HL-60 (cell line): ENCODE measurements around the gene NPW.

Experiments used
- CTCF ChIP-seq: IDR thresholded peaks from one replicate; pipeline ENCODE4 v1.5.1; 2011; ENCODE audit warnings: low read length, control low read depth, inconsistent platforms; ENCODE audit not compliant: insufficient read depth
- GABPA ChIP-seq: IDR thresholded peaks from 2 replicates; pipeline ENCODE4 v1.6.1; 2012; ENCODE audit warnings: low read depth
- POLR2AphosphoS5 ChIP-seq: IDR thresholded peaks from 2 replicates; pipeline ENCODE4 v1.6.1; 2012; ENCODE audit warnings: low read depth
- REST ChIP-seq: IDR thresholded peaks from 2 replicates; pipeline ENCODE4 v1.6.1; 2012; ENCODE audit warnings: low read depth; ENCODE audit not compliant: insufficient replicate concordance

GRCh38 chr16:1998360-1998835 is 21.2 kb upstream of the NPW start:
- TF ChIP-seq REST, result no peak
- no peak for TF ChIP-seq CTCF
- TF ChIP-seq POLR2AphosphoS5, result no peak
- no peak for TF ChIP-seq GABPA
